GM21619 (cell line): Measurements from ENCODE around the gene TNPO3.

Source experiments
- ATAC-seq: cut with Tn5 transposase; IDR thresholded peaks from one replicate; pipeline ENCODE4 v1.9.1; 2021; ENCODE audit not compliant: unreplicated experiment

TNPO3 gene

GRCh38 chr7:129054438-129055293 is at the start of gene TNPO3:
Gene TNPO3 (minus strand): TSS chr7:129055111. CDS start chr7:129054770, 341 bp downstream.
- peak; percentile 77 for ATAC-seq

GRCh38 chr7:129103561-129104324 is 48.8 kb upstream of the TNPO3 start:
- ATAC-seq: no peak

DNA sequence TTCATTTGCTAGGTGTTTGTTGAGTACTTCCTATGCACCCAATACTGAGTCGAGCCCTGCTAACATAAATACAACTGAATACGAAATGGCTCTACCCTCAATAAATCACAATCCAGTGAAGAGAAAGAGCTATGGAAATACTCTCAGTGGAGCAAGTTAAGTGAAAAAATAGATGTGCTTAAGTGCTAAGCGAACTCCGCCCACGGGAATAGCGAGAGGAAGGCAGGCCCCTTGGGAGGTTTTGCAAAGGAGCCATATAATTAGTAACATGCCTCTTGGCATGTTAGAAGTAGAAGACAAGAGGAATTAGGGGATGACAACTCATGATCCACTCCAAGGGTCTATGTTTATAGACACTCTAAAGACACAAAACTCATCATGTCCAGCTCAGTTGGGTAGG is 46.8 kb upstream of the TNPO3 start:
- no peak for ATAC-seq

- no peak for ATAC-seq
Observed at GRCh38 chr7:129100827-129101166, 45.9 kb upstream of the TNPO3 start.

DNA sequence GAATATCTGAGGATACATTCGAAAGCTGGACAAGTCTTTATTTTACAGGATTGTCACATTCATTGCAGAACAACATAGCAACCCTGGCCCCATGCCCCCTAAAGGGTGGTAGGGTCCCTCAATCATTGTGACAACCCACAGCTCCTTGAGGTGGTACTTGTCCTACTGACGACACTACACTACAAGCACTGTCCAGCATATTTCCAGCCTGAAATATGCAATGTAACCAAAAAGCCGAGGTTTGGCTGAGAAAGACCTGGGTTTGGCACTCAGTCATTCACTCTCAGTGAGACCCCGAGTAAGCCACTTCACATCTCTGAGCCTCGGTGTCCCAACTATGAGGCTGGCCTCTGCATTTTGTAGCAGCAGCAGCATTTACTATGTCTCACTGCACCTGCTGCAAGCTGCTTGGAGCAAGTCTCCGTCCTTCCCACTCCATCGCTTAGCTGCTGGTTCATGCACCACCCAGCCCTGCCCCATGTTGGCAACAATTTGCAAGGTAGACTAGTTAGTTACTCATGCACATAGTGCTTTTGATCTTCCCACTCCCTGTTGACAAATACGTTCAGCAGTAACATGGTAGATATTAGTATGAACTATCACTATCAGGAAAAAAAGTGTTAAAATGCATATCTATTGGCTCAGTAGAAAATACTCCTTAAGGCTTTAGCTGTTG is 43.6 kb upstream of the TNPO3 start:
- no peak for ATAC-seq

- peak; percentile 82 for ATAC-seq
Observed at GRCh38 chr7:129095258-129095657, 40.3 kb upstream of the TNPO3 start.

DNA sequence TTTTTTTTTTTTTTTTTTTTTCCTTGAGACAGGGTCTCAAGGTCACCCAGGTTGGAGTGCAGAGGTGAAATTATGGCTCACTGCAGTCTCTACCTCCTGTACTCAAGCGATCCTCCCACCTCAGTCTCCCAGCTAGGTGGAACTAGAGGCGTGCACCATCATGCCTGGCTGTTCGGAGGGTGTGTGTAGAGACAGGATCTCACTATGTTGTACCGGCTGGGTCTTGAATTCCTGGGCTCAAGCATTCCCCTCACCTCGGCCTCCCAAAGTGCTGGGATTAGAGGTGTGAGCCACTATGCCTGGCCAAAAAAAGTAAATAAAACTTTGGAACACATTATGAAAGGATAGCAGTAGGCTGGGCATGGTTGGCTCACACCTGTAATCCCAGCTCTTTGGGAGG is 39.6 kb upstream of the TNPO3 start:
- no peak for ATAC-seq

- no peak for ATAC-seq
Observed at GRCh38 chr7:129093867-129094456, 39.1 kb upstream of the TNPO3 start.

- ATAC-seq: no peak
Observed at GRCh38 chr7:129091484-129092002, 36.6 kb upstream of the TNPO3 start.

- ATAC-seq: no peak
Observed at GRCh38 chr7:129090300-129090907, 35.5 kb upstream of the TNPO3 start.

GRCh38 chr7:129089521-129090212 is 34.8 kb upstream of the TNPO3 start:
- ATAC-seq: peak; percentile 78

DNA sequence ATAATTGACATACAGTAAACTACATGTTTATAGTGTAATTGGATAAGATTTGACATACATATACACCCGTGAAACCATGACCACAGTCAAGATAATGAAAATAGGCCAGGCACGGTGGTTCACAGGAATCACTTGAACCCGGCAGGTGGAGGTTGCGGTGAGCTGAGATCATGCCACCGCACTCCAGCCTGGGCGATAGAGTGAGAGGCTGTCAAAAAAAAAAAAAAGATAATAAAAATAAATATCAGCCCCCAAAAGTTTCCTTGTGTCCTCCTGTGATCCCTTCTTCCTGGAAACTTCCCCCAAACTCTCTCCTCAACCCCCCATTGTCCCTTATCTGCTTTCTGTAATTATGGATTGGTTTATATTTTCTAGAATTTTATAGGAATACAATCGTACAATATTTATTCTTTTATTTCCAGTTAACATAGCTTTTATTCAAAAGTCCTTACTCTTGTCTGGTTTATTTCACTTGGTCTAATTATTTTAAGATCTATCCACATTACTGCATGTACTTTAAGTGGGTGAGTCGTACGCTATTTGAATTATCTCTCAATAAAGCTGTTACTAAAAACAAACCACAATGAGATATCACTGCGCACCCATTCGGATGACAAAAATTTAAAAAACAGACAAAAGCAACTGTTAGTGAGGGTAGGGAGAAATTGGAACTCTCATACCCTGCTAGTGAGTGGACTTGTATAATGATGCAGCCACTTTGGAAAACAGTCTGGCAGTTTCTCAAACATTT is 30.1 kb upstream of the TNPO3 start:
- no peak for ATAC-seq

DNA sequence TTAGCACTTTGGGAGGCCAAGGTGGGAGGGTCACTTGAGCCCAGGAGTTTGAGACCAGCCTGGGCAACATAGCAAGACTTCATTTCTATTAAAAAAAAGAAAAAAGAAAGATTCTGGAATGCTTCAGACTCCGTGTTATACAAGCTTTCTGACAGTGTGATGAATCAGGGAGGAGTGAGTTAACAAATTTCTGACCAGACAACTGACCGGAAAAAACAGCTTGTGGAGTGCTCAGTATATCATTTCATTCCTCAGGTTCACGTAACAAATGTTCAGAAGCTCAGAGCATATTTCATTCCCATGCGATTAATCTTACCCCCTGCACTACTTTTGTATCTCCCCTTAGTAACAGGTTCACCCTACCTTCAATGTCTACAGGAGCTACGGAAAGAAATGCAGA is 28.6 kb upstream of the TNPO3 start:
- ATAC-seq: no peak

DNA sequence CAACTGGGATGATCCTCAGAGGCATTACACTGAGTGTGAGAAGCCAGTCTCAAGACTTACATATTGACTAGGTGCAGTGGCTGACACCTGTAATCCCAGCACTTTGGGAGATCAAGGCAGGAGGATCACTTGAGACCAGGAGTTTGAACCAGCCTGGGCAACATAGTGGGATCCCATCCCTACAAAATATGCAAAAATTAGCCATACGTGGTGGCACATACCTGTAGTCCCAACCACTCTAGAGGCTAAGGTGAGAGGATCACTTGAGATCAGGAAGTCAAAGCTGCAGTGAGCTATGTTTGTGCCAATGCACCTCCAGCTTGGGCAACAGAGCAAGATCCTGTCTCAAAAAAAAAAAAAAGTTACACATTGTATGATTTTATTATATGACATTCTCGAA is 23.5 kb upstream of the TNPO3 start:
- no peak for ATAC-seq

DNA sequence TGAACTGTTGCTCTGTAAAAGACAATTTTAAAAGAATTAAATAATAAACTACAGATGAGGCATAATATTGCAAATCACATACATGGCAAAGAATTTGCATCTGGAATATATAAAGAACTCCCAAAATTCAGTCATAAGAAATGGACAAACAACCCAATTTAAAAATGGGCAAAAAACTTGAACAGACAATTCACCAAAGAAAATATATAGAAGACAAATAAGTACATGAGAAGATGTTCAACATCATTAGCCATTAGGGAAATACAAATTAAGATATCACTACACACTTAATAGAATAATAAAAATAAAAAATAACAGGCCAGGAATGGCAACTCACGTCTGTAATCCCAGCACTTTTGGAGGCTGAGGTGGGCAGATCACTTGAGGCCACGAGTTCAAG is 22.0 kb upstream of the TNPO3 start:
- ATAC-seq: no peak

DNA sequence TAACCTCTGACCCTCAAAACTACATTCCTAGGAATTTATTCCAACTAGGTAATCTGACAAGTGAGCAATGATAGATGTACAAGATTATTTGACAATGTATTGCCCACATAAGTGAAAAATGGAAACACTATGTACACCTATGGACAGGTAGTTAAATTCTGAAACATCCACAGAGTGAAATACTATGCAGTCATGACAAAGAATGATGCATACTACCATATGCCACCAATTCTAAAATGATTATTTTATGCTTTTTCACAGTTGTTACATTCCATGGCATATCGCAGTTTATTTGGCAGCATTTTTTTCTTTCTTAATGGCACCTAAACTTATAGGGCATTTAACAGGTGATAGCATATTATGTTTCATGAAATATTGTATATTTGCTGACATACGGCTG is 20.1 kb upstream of the TNPO3 start:
- ATAC-seq: no peak

GRCh38 chr7:129074361-129074871 is 19.5 kb upstream of the TNPO3 start:
- ATAC-seq: no peak

DNA sequence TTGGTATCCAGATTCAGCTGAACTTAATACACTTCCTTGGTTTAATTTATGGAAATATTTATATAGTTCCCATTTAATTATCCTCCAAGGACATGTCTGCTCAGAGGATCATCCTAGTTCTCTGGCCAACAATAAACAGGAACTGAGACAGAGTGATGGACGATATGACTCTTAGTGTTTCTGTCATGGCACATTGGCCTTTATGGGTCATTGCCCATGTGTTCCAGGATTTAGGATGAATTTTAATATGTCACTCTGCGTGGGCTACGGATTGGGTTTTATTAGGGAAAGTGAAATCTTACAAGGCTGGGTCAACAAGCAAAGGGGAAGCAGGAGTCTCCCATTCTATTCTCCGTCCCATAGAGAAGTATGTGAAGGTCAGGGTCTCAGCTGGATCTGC is 18.8 kb upstream of the TNPO3 start:
- ATAC-seq: no peak

GRCh38 chr7:129073204-129073603 is 18.3 kb upstream of the TNPO3 start:
- no peak for ATAC-seq
